Spleen (tissue), 11 donors: Measurements from ENCODE around the gene TUSC1. TPM values are rescaled to one million over a fixed set of nuclear protein-coding genes. Genes with fewer than 3 reads are reported as not detected.

Source experiments
- DNase-seq: peaks from one replicate; pipeline ENCODE4 v3.0.0-alpha.2; 2020
- H3K27ac ChIP-seq, 8 donors: fragments of 200-600 bp; sonication (generic) in 7 of 8; 1 replicate in 4 of 8; 2 replicates in 4 of 8; pipeline versions ENCODE4 v1.5.0 to v1.8.0; 2016 to 2021; ENCODE audit warnings: inconsistent platforms in 4 of 8, mild to moderate bottlenecking in 4 of 8, moderate library complexity in 1 of 8
- H3K27me3 ChIP-seq, 7 donors: fragments of 200-600 bp; sonication (generic) in 6 of 7; replicated peaks in 1 of 7; 1 replicate in 4 of 7; 2 replicates in 3 of 7; pipeline versions ENCODE4 v1.5.0 to v1.8.0; 2016 to 2021; ENCODE audit warnings: inconsistent platforms in 3 of 7, mild to moderate bottlenecking in 1 of 7
- H3K36me3 ChIP-seq, 6 donors: fragments of 200-600 bp; sonication (generic) in 5 of 6; 1 replicate in 4 of 6; 2 replicates in 2 of 6; pipeline versions ENCODE4 v1.5.0 to v1.8.0; 2016 to 2021; ENCODE audit warnings: inconsistent platforms in 2 of 6
- H3K4me1 ChIP-seq, 6 donors: fragments of 200-600 bp; sonication (generic) in 5 of 6; 1 replicate in 3 of 6; 2 replicates in 3 of 6; pipeline versions ENCODE4 v1.5.0 to v1.8.0; 2016 to 2021; ENCODE audit warnings: inconsistent platforms in 3 of 6
- H3K4me3 ChIP-seq, 8 donors: fragments of 200-600 bp; sonication (generic) in 7 of 8; 1 replicate in 4 of 8; 2 replicates in 4 of 8; pipeline versions ENCODE4 v1.5.0 to v1.8.0; 2016 to 2021; ENCODE audit warnings: inconsistent platforms in 4 of 8, mild to moderate bottlenecking in 4 of 8, moderate library complexity in 2 of 8
- H3K9me3 ChIP-seq, 8 donors: fragments of 200-600 bp; sonication (generic) in 7 of 8; 1 replicate in 4 of 8; 2 replicates in 4 of 8; pipeline versions ENCODE4 v1.5.0 to v1.8.0; 2016 to 2021; ENCODE audit warnings: inconsistent platforms in 4 of 8
- POLR2A ChIP-seq, 3 donors: fragments of 450-650 bp; IDR thresholded peaks; one replicate each; pipeline ENCODE4 v1.5.1; 2017; ENCODE audit warnings: antibody characterized with exemption in 3 of 3, mild to moderate bottlenecking in 1 of 3
- POLR2AphosphoS5 ChIP-seq, 3 donors: sonication (generic); formaldehyde crosslinking; IDR thresholded peaks; one replicate each; pipeline ENCODE4 v1.5.1; 2017; ENCODE audit warnings: antibody characterized with exemption in 3 of 3
- WGBS, 5 donors: extraction: QIAGEN DNeasy Blood & Tissue Kit in 3 of 5; methylation state at CpG; one replicate each; pipeline versions ENCODE4 v1.1.5 to v1.1.7; 2013 to 2018; 5-methylcytosine and 5-hydroxymethylcytosine counted together
- intact Hi-C: fragments of 100-400 bp; cut with DNase I; formaldehyde crosslinking; loops from one replicate; pipeline ENCODE4 v1.15.0; 2023; ENCODE audit warnings: low total_unique reads
- polyA plus RNA-seq, 3 donors: library from polyadenylated mRNA; stranded (reverse); fragments of 200-250 nt; gene quantifications; one replicate each; pipeline ENCODE4 v1.2.1, GENCODE V29; 2013
- total RNA-seq, 7 donors: library from RNA; depleted of rRNA in 3 of 7; stranded (reverse); fragments of >200 nt in 3 of 7; fragmentation: NEBNext Ultra II Directional in 4 of 7; extraction: Animal tissue kit (Norgen Biotek cat#: 25700) in 4 of 7; gene quantifications; one replicate each; pipeline versions ENCODE4 v1.1.0 to v1.2.1, GENCODE V29; 2016 to 2021
- TF ChIP-seq, protein P1 (sequence below), 11 experiments: fragments of 200-600 bp in 7 of 11; fragments of 450-650 bp in 4 of 11; sonication (generic) in 4 of 11; IDR thresholded peaks in 8 of 11; conservative IDR thresholded peaks in 3 of 11; 1 replicate in 7 of 11; 2 replicates in 4 of 11; pipeline versions ENCODE4 v1.4.0 to v1.8.0; 2016 to 2021; ENCODE audit warnings: antibody characterized with exemption in 11 of 11, inconsistent platforms in 4 of 11, mild to moderate bottlenecking in 1 of 11
- donor health status: healthy with polysubstance abuse.
- donor health status: DM: no; HTN: no; CAD: no; lungs with moderate emphysema.
- donor health status: DM: no; HTN: no; CAD: no.
- donor health status: Bipolar disorder and iron deficiency.
- donor health status: healthy.
- donor health status: DM: no; HTN: no; CAD: no.
- donor health status: DM: yes; HTN: yes; CAD: no.

Gene TUSC1
- total and polyA plus RNA-seq, 10 donors = 4.3 to 15.7 (median 9.1) TPM

DNA sequence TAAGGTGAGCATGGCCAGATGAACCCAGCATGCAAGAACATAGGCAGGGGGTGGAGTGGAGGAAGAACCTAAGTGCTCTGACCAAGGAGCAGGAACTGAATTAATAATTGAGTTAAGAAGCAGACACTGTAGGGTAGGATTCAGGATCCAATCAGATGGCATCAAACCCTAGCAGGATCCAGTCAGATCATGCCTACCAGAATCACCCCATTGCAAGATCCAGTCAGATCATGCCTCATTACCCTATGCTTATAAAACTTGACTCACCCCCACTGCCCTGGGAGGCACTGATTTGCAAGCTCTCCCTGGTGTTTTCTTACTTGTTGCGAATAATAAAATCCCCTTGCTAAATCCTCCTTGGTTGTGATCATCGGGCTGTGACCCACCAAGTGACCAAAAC, 19.7 kb downstream of the TUSC1 start:
- Histone ChIP-seq H3K4me3 (no peak overlapping the region), H3K27ac (no peak overlapping the region), H3K27me3 (no peaks in the 10 kb centered on the region), H3K9me3 (no peaks in the 10 kb centered on the region), H3K4me1 (no peaks in the 10 kb centered on the region), H3K36me3 (no peaks in the 10 kb centered on the region)
- DNase-seq = no peak
- WGBS, 5 donors = 84 to 94% (median 88%) methylated on average over 2 of the region's 2 CpGs
- intact Hi-C loops = no loop called here
- TF ChIP-seq POLR2A (IDR thresholded peaks at IDR 0.05) (no peak), POLR2AphosphoS5 (IDR thresholded peaks at IDR 0.05) (no peak)
- TF ChIP-seq, protein P1, sequence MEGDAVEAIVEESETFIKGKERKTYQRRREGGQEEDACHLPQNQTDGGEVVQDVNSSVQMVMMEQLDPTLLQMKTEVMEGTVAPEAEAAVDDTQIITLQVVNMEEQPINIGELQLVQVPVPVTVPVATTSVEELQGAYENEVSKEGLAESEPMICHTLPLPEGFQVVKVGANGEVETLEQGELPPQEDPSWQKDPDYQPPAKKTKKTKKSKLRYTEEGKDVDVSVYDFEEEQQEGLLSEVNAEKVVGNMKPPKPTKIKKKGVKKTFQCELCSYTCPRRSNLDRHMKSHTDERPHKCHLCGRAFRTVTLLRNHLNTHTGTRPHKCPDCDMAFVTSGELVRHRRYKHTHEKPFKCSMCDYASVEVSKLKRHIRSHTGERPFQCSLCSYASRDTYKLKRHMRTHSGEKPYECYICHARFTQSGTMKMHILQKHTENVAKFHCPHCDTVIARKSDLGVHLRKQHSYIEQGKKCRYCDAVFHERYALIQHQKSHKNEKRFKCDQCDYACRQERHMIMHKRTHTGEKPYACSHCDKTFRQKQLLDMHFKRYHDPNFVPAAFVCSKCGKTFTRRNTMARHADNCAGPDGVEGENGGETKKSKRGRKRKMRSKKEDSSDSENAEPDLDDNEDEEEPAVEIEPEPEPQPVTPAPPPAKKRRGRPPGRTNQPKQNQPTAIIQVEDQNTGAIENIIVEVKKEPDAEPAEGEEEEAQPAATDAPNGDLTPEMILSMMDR (IDR thresholded peaks at IDR 0.05 in 8 of 11, conservative IDR thresholded peaks at IDR 0.05 in 3 of 11) = no peak

DNA sequence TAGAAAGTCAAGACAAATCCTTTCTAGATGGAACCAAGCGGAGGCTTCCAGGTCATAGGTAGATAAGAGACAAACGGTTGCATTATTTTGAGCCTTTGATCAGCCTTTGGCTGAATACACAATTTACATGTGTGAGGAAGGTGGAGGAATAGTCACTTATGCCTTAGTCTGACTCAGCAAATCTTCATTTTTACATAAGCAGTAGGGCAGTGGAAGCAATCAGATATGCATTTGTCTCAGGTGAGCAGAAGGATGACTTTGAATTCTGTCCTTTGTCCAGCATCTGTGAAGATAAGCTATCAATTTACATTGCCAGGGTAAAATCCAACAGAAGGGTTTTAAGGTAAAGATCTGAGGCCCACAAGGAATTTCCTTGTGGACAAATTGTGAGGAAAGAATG, 23.8 kb downstream of the TUSC1 start:
- Histone ChIP-seq H3K4me1 (no peaks in the 10 kb centered on the region), H3K27me3 (no peaks in the 10 kb centered on the region), H3K4me3 (no peak overlapping the region), H3K27ac (no peak overlapping the region), H3K9me3 (no peaks in the 10 kb centered on the region), H3K36me3 (no peaks in the 10 kb centered on the region)
- DNase-seq = no peak
- WGBS, 5 donors = 81 to 92% (median 89%) methylated on average over 2 of the region's 2 CpGs
- TF ChIP-seq, protein P1 (IDR thresholded peaks at IDR 0.05 in 8 of 11, conservative IDR thresholded peaks at IDR 0.05 in 3 of 11) = no peak
- TF ChIP-seq POLR2AphosphoS5 (IDR thresholded peaks at IDR 0.05) (no peak), POLR2A (IDR thresholded peaks at IDR 0.05) (no peak)
- intact Hi-C loops = no loop called here

DNA sequence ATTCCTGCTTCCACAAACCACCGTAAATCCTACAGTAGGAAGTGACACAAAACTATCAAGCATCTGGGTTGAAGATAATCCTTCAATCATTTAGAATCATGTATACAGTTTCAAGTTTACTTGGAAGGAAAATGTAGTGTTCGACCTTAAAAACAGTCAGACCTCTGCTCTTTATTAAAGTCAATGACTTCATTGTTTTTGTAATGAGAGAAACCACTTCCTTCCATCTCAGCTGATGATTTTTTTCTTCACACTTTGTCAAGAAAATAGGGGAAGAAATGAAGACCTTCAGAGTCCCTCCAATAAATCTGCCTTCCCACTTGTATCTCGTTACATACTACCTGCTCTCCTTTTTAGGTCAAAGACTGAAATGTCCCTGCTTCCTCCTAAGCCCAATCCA, 30.1 kb downstream of the TUSC1 start:
- Histone ChIP-seq H3K9me3 (no peaks in the 10 kb centered on the region), H3K27ac (no peak overlapping the region), H3K4me3 (no peak overlapping the region), H3K27me3 (no peaks in the 10 kb centered on the region), H3K36me3 (no peaks in the 10 kb centered on the region), H3K4me1 (no peaks in the 10 kb centered on the region)
- DNase-seq = no peak
- no peak for TF ChIP-seq POLR2AphosphoS5 (IDR thresholded peaks at IDR 0.05)
- TF ChIP-seq POLR2A (IDR thresholded peaks at IDR 0.05) = no peak
- TF ChIP-seq, protein P1 (IDR thresholded peaks at IDR 0.05 in 8 of 11, conservative IDR thresholded peaks at IDR 0.05 in 3 of 11) = no peak
- WGBS, 5 donors = 13 to 29% (median 17%) methylated on average over 3 of the region's 3 CpGs
- intact Hi-C loops = no loop called here

DNA sequence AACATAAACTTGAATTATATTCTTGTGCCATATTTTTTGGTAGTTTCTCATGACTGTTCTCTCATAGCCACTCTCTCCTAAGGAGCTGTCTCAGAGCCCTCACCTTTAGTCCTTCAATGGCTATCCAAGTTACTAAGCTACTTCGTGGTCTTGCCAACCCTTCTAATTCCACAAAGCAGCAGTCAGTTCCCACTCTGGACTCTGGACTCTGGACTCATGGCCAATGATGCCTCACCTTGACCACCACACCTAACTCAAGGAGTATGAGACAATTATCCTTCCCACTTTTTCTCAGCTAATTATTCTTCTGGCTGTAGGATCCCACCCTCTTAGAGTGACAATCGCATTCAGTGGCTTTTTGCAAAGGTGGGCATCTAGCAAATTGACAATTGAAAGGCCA, 42.2 kb downstream of the TUSC1 start:
- Histone ChIP-seq H3K36me3 (no peaks in the 10 kb centered on the region), H3K9me3 (no peaks in the 10 kb centered on the region), H3K4me3 (no peak overlapping the region), H3K27me3 (no peaks in the 10 kb centered on the region), H3K27ac (no peak overlapping the region), H3K4me1 (no peaks in the 10 kb centered on the region)
- DNase-seq = no peak
- WGBS, 5 donors = 73 to 91% (median 81%) methylated on average over 2 of the region's 2 CpGs
- intact Hi-C loops = no loop called here
- TF ChIP-seq POLR2AphosphoS5 (IDR thresholded peaks at IDR 0.05) (no peak), POLR2A (IDR thresholded peaks at IDR 0.05) (no peak)
- TF ChIP-seq, protein P1 (IDR thresholded peaks at IDR 0.05 in 8 of 11, conservative IDR thresholded peaks at IDR 0.05 in 3 of 11) = no peak
